SJSA1 (cell line): Measurements from ENCODE around the gene FCF1. TPM values are rescaled to one million over a fixed set of nuclear protein-coding genes. Genes with fewer than 3 reads are reported as not detected.

Experiments used
- DNase-seq, 2 experiments: peaks; one replicate each; pipeline ENCODE4 v3.0.0-alpha.2; 2015 to 2020; ENCODE audit warnings: low spot score in 2 of 2, low read depth in 1 of 2
- H3K27ac ChIP-seq: fragments of 250-450 bp; sonication (Bioruptor Pico); 2 replicates; pipeline ENCODE4 v1.5.1; 2020; ENCODE audit warnings: mild to moderate bottlenecking, moderate library complexity
- H3K27me3 ChIP-seq: fragments of 250-450 bp; sonication (Bioruptor Pico); replicated peaks from 2 replicates; pipeline ENCODE4 v1.5.1; 2020; ENCODE audit warnings: mild to moderate bottlenecking, moderate library complexity
- H3K36me3 ChIP-seq: fragments of 250-450 bp; sonication (Bioruptor Pico); 2 replicates; pipeline ENCODE4 v1.5.1; 2020; ENCODE audit warnings: mild to moderate bottlenecking
- H3K4me1 ChIP-seq: fragments of 250-450 bp; sonication (Bioruptor Pico); replicated peaks from 2 replicates; pipeline ENCODE4 v1.6.1; 2021; ENCODE audit warnings: mild to moderate bottlenecking
- H3K4me3 ChIP-seq: fragments of 250-450 bp; sonication (Bioruptor Pico); 2 replicates; pipeline ENCODE4 v1.5.1; 2020; ENCODE audit warnings: mild to moderate bottlenecking
- H3K9me3 ChIP-seq: fragments of 250-450 bp; sonication (Bioruptor Pico); replicated peaks from 2 replicates; pipeline ENCODE4 v1.5.1; 2020; ENCODE audit warnings: mild to moderate bottlenecking
- total RNA-seq: library from RNA; depleted of rRNA; stranded (reverse); fragments of >200 nt; shearing (Covaris generic); gene quantifications from 2 replicates; pipeline ENCODE4 v1.2.3, GENCODE V29; 2014; rRNA removed

FCF1 gene, protein sequence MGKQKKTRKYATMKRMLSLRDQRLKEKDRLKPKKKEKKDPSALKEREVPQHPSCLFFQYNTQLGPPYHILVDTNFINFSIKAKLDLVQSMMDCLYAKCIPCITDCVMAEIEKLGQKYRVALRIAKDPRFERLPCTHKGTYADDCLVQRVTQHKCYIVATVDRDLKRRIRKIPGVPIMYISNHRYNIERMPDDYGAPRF
- total RNA-seq, result 9.4 and 25.9 TPM in 2 replicates

- Histone ChIP-seq H3K4me3 (peak within 1 kb of the TSS; percentile 63), H3K4me1 (peaks cover 4% of the 10 kb centered on the region; the same call in 1 of the 2 replicates), H3K9me3 (no peaks in the 10 kb centered on the region), H3K27ac (peak within 1 kb of the TSS; percentile 71), H3K27me3 (no peaks in the 10 kb centered on the region), H3K36me3 (peaks cover 30% of the 10 kb centered on the region)
- peak; percentile 75 to 79 for DNase-seq
Observed at GRCh38 chr14:74712499-74713394, at the start of gene FCF1, which contains the start of gene AREL1. FCF1 (plus strand) TSS chr14:74713144; CDS start chr14:74713198, 54 bp downstream. AREL1 (minus strand) TSS chr14:74713080; CDS start chr14:74685615, 27,465 bp downstream.

DNA sequence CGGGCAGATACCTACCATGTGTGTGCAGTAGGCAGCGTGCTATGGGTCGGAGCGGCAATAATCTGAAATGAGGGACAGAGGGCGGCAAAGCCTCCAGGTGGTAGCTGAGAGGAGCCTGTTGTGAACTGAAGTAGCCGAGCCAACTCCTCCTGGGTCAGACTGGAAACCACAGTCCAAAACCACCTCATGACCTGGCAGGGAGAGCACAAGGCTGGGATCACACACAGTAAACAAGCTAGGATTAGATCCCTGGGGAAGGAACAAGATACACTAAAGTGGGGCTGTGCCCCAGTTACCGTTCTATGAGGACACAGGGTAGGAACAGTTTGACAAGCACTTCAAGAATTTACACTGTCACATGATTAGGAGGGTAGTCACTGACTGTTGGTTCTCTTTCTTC, 49.1 kb upstream of the FCF1 start:
- Histone ChIP-seq H3K27me3 (no peaks in the 10 kb centered on the region), H3K9me3 (no peaks in the 10 kb centered on the region), H3K4me1 (peaks cover 29% of the 10 kb centered on the region), H3K27ac (no peak overlapping the region), H3K4me3 (no peak overlapping the region), H3K36me3 (peaks cover 69% of the 10 kb centered on the region)
- no peak for DNase-seq

DNA sequence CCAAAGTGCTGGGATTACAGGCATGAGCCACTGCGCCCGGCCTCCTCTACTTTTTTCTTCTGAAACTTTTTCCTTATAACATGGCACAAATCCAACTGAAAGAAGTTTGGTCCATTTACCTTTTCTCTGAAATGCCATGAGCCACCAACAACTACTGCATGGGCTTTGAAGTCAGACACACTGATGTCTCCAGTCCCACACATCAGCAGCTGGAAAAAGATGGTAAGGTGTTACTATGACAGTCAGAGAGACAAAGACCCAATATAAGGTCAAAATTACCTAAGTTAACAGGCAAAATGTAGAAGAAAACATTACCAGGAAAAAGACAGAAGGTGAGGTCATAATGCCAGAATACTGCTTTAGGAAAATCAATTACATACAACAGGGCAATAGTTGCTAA, 48.2 kb upstream of the FCF1 start:
- Histone ChIP-seq H3K4me1 (peaks cover 20% of the 10 kb centered on the region), H3K4me3 (no peak overlapping the region), H3K9me3 (no peaks in the 10 kb centered on the region), H3K27me3 (no peaks in the 10 kb centered on the region), H3K36me3 (peaks cover 73% of the 10 kb centered on the region), H3K27ac (no peak overlapping the region)
- DNase-seq, result no peak

DNA sequence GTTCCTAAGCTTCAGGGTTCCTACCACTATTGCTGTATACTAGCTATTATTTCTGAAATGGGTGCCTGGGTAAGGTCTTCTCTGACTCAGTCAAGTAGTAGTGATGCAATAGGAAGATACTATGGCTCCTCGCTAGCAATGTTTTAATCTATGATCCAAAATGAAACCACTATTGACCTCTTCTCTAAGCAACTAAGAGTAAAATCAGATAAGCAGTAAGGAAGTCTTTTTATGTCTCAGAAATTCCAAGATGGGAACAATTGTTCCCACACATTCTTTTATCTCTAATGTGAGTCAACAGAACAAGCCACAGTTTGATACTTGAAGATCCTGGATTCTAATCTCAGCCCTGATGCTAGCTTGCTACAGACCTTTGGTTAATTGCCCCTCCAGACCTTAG, 45.2 kb upstream of the FCF1 start:
- Histone ChIP-seq H3K27me3 (no peaks in the 10 kb centered on the region), H3K4me1 (peaks cover 37% of the 10 kb centered on the region), H3K9me3 (no peaks in the 10 kb centered on the region), H3K4me3 (no peak overlapping the region), H3K36me3 (peaks cover 75% of the 10 kb centered on the region), H3K27ac (peak overlapping the region; percentile 30)
- DNase-seq, result peak in 1 of 2 experiments; percentile 22

DNA sequence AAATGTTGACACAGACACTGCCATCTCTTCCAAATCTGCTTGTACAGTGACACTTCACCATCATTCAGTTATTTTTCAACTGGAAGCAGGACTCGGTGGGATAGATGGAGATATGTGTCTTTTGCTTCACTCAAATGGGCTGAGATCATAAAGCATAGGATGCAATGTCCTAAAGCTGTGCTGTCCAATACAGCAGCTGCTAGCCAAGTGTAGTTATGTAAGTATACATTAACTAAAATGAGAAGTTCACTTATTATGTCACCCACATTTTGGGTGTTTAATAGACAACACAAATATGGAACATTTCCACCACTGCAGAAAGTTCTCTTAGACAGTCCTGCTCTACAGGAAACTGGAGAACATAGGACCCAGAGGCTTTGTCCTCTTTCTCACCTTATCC, 43.7 kb upstream of the FCF1 start:
- no peak overlapping the region for H3K27ac ChIP-seq
- H3K4me3 ChIP-seq, result no peak overlapping the region
- no peaks in the 10 kb centered on the region for H3K27me3 ChIP-seq
- DNase-seq, result no peak
- peaks cover 76% of the 10 kb centered on the region for H3K36me3 ChIP-seq
- peaks cover 37% of the 10 kb centered on the region for H3K4me1 ChIP-seq
- H3K9me3 ChIP-seq, result no peaks in the 10 kb centered on the region

GRCh38 chr14:74669846-74670245, 43.1 kb upstream of the FCF1 start:
- Histone ChIP-seq H3K4me1 (peaks cover 37% of the 10 kb centered on the region), H3K36me3 (peaks cover 78% of the 10 kb centered on the region), H3K4me3 (no peak overlapping the region), H3K9me3 (no peaks in the 10 kb centered on the region), H3K27ac (no peak overlapping the region), H3K27me3 (no peaks in the 10 kb centered on the region)
- DNase-seq, result no peak

- peaks cover 81% of the 10 kb centered on the region for H3K36me3 ChIP-seq
Observed at GRCh38 chr14:74670726-74671411, 42.1 kb upstream of the FCF1 start.

DNA sequence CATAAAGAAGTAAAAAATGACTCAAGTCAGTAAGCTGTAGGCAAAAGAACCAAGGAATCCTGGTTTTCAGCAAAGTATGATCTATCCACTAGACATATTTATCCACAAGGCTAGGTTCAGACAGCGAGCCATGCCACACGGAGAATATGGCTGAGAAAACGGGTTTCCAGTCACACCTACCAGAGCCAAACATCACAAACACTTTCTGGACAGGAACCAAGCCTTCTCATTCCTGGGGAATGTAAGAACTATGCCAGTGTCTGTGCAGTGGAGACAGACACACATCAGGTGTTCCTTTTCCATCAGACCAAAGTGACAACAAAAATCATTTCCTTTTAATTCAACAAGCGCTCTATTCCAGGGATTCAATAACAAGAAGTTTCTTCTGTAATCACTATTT, 41.2 kb upstream of the FCF1 start:
- Histone ChIP-seq H3K36me3 (peaks cover 84% of the 10 kb centered on the region), H3K27me3 (no peaks in the 10 kb centered on the region), H3K4me1 (peaks cover 37% of the 10 kb centered on the region), H3K9me3 (no peaks in the 10 kb centered on the region), H3K4me3 (no peak overlapping the region), H3K27ac (peak overlapping the region; percentile 53)
- DNase-seq, result peak in 1 of 2 experiments; percentile 49

More at GRCh38 chr14:74670726-74671411, 42.1 kb upstream of the FCF1 start:
- DNase-seq, result peak; percentile 48 to 78
- Histone ChIP-seq H3K4me1 (peaks cover 37% of the 10 kb centered on the region), H3K4me3 (no peak overlapping the region), H3K27me3 (no peaks in the 10 kb centered on the region), H3K27ac (peak overlapping the region; percentile 53), H3K9me3 (no peaks in the 10 kb centered on the region)

DNA sequence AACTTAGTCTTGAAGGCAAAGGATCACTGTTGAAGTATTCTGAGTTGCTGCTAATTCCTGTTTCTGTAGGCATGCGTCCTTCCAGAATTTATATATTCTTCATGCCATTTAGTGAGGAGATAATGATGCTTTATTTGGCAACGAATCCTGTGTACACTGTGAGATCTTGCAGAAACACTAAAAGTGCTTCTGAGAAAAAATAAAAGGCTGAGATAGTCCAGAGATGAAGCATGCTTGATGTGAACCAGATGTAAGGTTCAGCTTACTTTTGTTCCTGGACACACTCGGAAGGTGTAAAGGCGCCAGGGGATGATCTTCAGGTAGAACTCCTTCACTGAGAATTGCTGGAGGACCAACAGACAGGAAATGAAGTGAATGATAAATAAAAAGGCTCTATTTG, 39.2 kb upstream of the FCF1 start:
- no peak overlapping the region for H3K4me3 ChIP-seq
- no peaks in the 10 kb centered on the region for H3K27me3 ChIP-seq
- no peak overlapping the region for H3K27ac ChIP-seq
- peaks cover 25% of the 10 kb centered on the region for H3K4me1 ChIP-seq
- no peak for DNase-seq
- no peaks in the 10 kb centered on the region for H3K9me3 ChIP-seq
- H3K36me3 ChIP-seq, result peaks cover 67% of the 10 kb centered on the region

DNA sequence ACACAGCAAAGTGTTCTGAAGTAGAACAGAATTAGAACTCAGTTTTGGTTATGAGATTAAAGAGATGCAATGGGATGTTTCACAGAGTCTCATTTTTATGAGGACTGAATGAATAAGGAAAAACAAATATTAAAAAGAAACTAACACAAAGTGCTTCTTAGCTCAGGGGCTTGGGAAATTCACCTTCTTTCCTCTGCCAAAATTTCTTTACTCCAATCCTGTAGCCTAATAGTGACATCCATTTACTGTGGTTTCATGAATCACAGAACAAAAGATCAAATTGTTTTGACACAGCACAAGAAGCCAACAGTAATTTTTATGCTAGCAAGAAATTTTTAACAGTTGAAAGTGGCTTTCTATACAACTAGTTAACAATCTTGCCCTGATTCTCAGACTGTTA, 37.7 kb upstream of the FCF1 start:
- Histone ChIP-seq H3K4me3 (no peak overlapping the region), H3K27ac (no peak overlapping the region), H3K9me3 (no peaks in the 10 kb centered on the region), H3K27me3 (no peaks in the 10 kb centered on the region), H3K4me1 (peaks cover 23% of the 10 kb centered on the region), H3K36me3 (peaks cover 53% of the 10 kb centered on the region)
- DNase-seq, result no peak

GRCh38 chr14:74682169-74682952, 30.6 kb upstream of the FCF1 start:
- Histone ChIP-seq H3K27ac (no peak overlapping the region), H3K27me3 (no peaks in the 10 kb centered on the region), H3K4me3 (no peak overlapping the region), H3K36me3 (peaks cover 63% of the 10 kb centered on the region), H3K9me3 (no peaks in the 10 kb centered on the region), H3K4me1 (no peaks in the 10 kb centered on the region)
- DNase-seq, result no peak

DNA sequence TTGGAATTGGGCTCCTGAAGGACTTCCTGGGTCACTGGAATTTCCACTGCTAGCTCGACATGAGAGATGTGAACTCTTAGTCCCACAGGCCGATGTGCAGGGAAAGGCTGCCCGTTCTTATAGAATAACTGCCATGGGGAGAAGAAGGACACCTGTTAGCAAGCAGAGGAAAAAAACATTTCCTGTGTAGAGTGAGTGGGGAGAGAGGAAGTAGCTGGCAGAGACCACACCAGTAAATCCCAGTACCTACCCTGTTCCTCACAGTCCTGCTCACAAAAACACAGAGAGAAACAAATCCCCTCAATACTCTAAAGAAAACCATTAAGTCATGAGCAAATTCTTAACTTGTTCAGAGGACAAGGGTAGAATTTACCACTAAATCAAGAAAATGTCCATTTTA, 29.5 kb upstream of the FCF1 start:
- H3K27ac ChIP-seq, result no peak overlapping the region
- H3K4me3 ChIP-seq, result no peak overlapping the region
- H3K9me3 ChIP-seq, result no peaks in the 10 kb centered on the region
- peaks cover 70% of the 10 kb centered on the region for H3K36me3 ChIP-seq
- DNase-seq, result no peak
- no peaks in the 10 kb centered on the region for H3K27me3 ChIP-seq
- H3K4me1 ChIP-seq, result no peaks in the 10 kb centered on the region

GRCh38 chr14:74684434-74684833, 28.5 kb upstream of the FCF1 start:
- Histone ChIP-seq H3K4me3 (no peak overlapping the region), H3K4me1 (no peaks in the 10 kb centered on the region), H3K27ac (no peak overlapping the region), H3K9me3 (no peaks in the 10 kb centered on the region), H3K36me3 (peaks cover 76% of the 10 kb centered on the region), H3K27me3 (no peaks in the 10 kb centered on the region)
- no peak for DNase-seq
